ENCODE results near the gene ZNF429.

The ZNF429 gene

DNA sequence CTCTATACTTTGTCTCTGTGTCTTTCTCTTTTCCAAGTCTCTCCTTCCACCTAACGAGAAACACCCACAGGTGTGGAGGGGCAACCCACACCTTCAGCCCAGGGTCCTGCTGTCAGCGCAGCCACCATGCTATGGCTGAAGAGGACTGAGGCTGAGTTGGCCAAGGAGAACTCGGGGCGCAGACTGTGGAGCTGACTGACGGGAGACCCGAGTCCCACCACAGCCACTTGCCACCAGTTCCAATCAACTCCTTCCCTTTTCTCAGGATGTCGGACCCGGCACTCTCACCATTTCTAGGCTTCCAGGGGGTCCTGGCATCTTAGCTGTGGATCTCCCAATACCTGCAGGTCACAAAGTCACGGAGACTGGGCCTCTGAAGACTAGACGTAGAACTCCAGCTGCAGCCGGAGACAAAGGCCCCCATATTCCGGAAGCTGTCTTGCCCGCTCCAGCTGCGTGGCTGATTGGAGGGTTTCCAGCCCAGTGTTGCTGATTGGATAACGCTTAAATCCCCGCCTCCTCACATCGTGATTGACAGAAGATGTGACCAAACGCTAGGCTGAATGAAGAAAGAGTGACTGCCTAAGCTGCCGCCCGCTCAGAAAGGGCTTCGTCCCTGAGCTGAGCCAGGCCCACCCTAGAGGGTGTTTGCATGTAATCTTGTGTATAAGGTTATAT lies 63.6 kb downstream of the ZNF429 start:
- DNase-seq (ENCODE audit: insufficient read length, low spot score) = no peak
- TF ChIP-seq POLR2A (IDR thresholded peaks at IDR 0.05; ENCODE audit: low read depth, low read length) = no peak
- FAIRE-seq = no peak

GRCh38 chr19:21569494-21569865 lies 64.1 kb downstream of the ZNF429 start:
- TF ChIP-seq POLR2A (IDR thresholded peaks at IDR 0.05; ENCODE audit: low read depth, low read length) = no peak
- DNase-seq (ENCODE audit: insufficient read length, low spot score) (no peak), FAIRE-seq (no peak)

DNA sequence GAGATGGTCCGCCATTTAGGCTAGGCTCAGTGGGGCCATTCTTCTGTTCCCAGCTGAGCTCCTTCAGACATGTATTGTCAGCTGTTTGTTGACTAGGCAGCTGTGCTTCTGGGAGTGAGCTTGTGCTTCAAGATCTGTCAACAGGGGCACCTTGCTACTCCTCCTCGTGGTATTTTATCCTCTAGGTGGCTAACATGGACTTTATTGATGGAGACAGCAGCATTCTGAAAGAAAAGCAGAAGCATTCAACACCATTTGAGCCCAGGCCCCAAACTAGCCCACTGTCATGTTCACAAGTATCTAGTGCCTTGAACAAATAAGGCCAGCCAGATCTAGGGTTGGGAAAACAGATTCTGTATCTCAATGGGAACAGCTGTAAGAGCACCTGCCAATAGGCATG lies 65.9 kb downstream of the ZNF429 start:
- TF ChIP-seq POLR2A (IDR thresholded peaks at IDR 0.05; ENCODE audit: low read depth, low read length) = no peak
- no peak for DNase-seq (ENCODE audit: insufficient read length, low spot score)
- no peak for FAIRE-seq

DNA sequence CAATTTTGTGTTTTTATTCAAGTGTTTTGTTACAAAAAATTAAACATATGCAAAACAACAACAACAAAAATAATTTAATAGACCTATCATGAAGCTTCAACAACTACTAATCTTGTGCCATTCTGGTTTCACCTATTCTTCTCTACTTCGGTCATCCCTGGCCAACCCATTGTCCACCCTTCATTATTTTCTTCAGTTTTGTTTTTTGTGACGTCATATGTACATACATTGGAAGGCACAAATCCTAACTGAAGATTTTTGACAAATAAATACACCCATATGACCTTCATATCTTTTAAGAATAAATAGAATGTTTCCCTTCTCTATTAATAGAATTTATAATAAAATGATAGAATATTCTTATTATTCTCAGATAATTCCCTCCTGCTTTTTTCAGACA lies 69.2 kb downstream of the ZNF429 start:
- no peak for DNase-seq (ENCODE audit: insufficient read length, low spot score)
- no peak for FAIRE-seq
- TF ChIP-seq POLR2A (IDR thresholded peaks at IDR 0.05; ENCODE audit: low read depth, low read length) = no peak

DNA sequence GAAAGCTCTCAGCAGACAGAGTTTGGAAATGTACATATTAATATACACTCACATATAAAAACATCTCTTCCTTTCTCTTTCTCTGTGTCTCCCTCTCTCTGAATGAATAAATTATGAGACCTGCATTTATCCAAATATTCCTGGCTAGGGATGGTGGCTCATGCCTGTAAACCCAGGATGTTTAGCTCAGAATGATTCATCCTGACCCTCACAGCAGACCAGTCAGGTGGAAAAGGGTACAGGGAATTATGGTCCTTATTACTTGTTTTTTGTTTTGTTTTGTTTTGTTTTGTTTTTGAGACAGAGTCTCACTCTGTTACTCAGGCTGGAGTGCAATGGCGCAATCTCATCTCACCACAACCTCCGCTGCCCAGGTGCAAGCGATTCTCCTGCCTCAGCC lies 71.1 kb downstream of the ZNF429 start:
- no peak for TF ChIP-seq POLR2A (IDR thresholded peaks at IDR 0.05; ENCODE audit: low read depth, low read length)
- no peak for FAIRE-seq
- DNase-seq (ENCODE audit: insufficient read length, low spot score) = no peak

GRCh38 chr19:21580101-21580500 lies 74.7 kb downstream of the ZNF429 start:
- no peak for FAIRE-seq
- DNase-seq (ENCODE audit: insufficient read length, low spot score) = no peak
- no peak for TF ChIP-seq POLR2A (IDR thresholded peaks at IDR 0.05; ENCODE audit: low read depth, low read length)

GRCh38 chr19:21580818-21581217 lies 75.4 kb downstream of the ZNF429 start:
- DNase-seq (ENCODE audit: insufficient read length, low spot score) = no peak
- TF ChIP-seq POLR2A (IDR thresholded peaks at IDR 0.05; ENCODE audit: low read depth, low read length) = no peak
- no peak for FAIRE-seq

- TF ChIP-seq POLR2A (IDR thresholded peaks at IDR 0.05; ENCODE audit: low read depth, low read length) = no peak
- no peak for FAIRE-seq
- DNase-seq (ENCODE audit: insufficient read length, low spot score) = no peak
Measured at GRCh38 chr19:21581646-21582240, 76.3 kb downstream of the ZNF429 start.

DNA sequence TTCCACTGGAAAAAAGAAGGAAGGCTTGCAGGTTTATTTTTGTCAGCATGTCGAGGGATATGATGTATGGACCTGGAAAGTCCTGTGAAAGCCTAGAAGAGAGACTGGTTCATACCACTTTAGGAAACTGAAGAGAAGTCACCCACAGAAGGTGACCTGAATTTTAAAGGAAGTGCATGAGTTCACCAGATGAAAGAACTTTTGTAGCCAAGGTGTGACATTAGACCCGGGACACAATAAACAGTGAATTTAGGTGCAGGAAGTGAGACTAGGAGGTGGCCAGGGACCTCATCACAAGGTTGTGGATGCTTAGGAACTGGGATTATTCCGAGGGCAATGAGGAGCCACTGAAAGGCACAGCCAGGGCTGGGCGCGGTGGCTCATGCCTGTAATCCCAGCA lies 79.1 kb downstream of the ZNF429 start:
- TF ChIP-seq POLR2A (IDR thresholded peaks at IDR 0.05; ENCODE audit: low read depth, low read length) = no peak
- DNase-seq (ENCODE audit: insufficient read length, low spot score) (no peak), FAIRE-seq (no peak)

GRCh38 chr19:21585281-21585890 lies 80.0 kb downstream of the ZNF429 start:
- TF ChIP-seq POLR2A (IDR thresholded peaks at IDR 0.05; ENCODE audit: low read depth, low read length) = no peak
- FAIRE-seq = no peak
- DNase-seq (ENCODE audit: insufficient read length, low spot score) = no peak

DNA sequence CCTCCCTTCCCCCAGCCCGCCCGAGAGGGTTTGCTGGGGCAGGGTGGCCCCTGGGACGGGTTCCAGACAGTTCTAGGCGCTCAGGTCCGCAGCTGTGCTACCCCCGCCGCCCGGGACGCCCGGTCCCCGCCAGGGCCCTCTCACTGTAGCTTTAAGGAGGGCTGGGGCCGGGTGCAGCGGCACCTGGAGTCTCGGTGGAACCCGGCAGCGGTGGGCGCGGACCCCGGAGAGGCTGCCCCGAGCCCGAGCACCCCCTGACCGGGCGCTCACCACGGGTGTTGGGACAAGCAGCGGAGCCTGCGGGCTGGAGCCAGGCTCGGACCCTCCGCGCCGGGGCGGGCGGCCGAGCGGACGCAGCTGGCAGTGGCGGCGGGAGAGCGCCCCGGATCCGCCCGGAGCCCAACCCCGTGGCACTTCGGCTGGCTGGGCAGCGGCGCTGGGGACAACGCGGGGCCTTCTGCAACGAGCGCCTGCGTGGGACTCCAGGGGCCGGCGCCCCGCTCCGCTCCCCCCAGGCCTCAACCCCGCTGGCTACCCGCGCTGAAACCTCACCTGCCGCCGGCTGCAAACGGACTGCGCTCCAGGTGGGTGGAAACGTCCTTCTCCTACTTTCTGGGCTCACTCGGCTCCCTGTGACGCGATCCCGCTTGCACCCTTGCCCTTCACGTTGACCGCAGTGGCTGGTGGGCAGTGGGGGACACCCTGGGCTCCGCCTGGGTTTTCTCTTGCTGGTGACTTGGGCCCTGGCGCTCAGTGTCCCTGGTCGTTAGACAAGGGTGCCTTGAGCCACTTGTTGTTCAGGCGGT lies 81.1 kb downstream of the ZNF429 start:
- FAIRE-seq = no peak
- no peak for TF ChIP-seq POLR2A (IDR thresholded peaks at IDR 0.05; ENCODE audit: low read depth, low read length)
- no peak for DNase-seq (ENCODE audit: insufficient read length, low spot score)

GRCh38 chr19:21587117-21587461 lies 81.7 kb downstream of the ZNF429 start:
- DNase-seq (ENCODE audit: insufficient read length, low spot score) = no peak
- no peak for FAIRE-seq
- TF ChIP-seq POLR2A (IDR thresholded peaks at IDR 0.05; ENCODE audit: low read depth, low read length) = no peak

DNA sequence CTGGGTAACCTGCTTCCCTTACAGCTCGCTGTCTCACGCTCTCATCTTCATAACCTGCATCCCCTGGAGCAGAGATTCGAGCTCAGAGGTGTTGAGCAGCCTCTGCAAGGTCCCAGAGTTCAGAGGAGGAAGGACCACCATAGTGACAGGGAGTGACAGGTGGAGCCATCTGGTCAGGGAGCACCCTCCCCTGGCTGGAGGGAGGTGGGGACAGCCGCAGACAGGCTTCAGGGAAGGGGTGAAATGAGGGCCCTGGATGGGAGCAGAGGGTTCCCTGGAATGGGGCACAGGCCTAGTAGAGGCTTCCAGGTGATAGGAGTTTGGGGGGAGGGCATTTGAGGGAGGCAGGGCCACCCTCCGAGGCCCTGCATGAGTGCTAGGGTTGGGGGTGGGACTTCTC lies 82.1 kb downstream of the ZNF429 start:
- TF ChIP-seq POLR2A (IDR thresholded peaks at IDR 0.05; ENCODE audit: low read depth, low read length) = no peak
- DNase-seq (ENCODE audit: insufficient read length, low spot score) = no peak
- no peak for FAIRE-seq

GRCh38 chr19:21588065-21588601 lies 82.7 kb downstream of the ZNF429 start:
- no peak for DNase-seq (ENCODE audit: insufficient read length, low spot score)
- TF ChIP-seq POLR2A (IDR thresholded peaks at IDR 0.05; ENCODE audit: low read depth, low read length) = no peak
- no peak for FAIRE-seq

Data from H54 (cell line).